Ovary (tissue), 9 donors: ENCODE measurements around the gene VAPA. TPM values are rescaled to one million over a fixed set of nuclear protein-coding genes. Genes with fewer than 3 reads are reported as not detected.

Source experiments
- DNase-seq, 5 donors: peaks; one replicate each; pipeline ENCODE4 v3.0.0-alpha.2; 2019 to 2020
- H3K27ac ChIP-seq, 2 donors: fragments of 200-600 bp; one replicate each; pipeline versions ENCODE4 v1.5.1 to v1.8.0; 2019 to 2022
- H3K27me3 ChIP-seq: fragments of 200-600 bp; one replicate; pipeline ENCODE4 v1.8.0; 2022
- H3K36me3 ChIP-seq: fragments of 200-600 bp; sonication (generic); one replicate; pipeline ENCODE4 v1.5.1; 2019
- H3K4me1 ChIP-seq: one replicate; pipeline ENCODE4 v1.8.1; 2013; ENCODE audit warnings: mild to moderate bottlenecking, moderate library complexity; ENCODE audit not compliant: insufficient read depth
- H3K4me3 ChIP-seq: fragments of 200-600 bp; sonication (generic); one replicate; pipeline ENCODE4 v1.5.1; 2017
- H3K9me3 ChIP-seq, 2 donors: fragments of 200-600 bp in 1 of 2; sonication (generic) in 1 of 2; one replicate each; pipeline versions ENCODE4 v1.5.1 to v1.8.1; 2013 to 2019; ENCODE audit warnings: mild to moderate bottlenecking in 1 of 2, moderate library complexity in 1 of 2
- CTCF ChIP-seq, 3 donors: fragments of 450-650 bp in 2 of 3; fragments of 200-600 bp in 1 of 3; IDR thresholded peaks; one replicate each; pipeline versions ENCODE4 v1.5.1 to v1.8.0; 2016 to 2022; ENCODE audit warnings: antibody characterized with exemption in 3 of 3, mild to moderate bottlenecking in 1 of 3
- EP300 ChIP-seq: sonication (generic); formaldehyde crosslinking; IDR thresholded peaks from one replicate; pipeline ENCODE4 v1.6.1; 2017; ENCODE audit warnings: antibody characterized with exemption
- POLR2A ChIP-seq: fragments of 450-650 bp; IDR thresholded peaks from one replicate; pipeline ENCODE4 v1.6.1; 2017; ENCODE audit warnings: antibody characterized with exemption, mild to moderate bottlenecking, moderate library complexity
- WGBS, 3 donors: extraction: QIAGEN DNeasy Blood & Tissue Kit in 1 of 3; methylation state at CpG; one replicate each; pipeline versions ENCODE4 v1.1.5 to v1.1.7; 2013 to 2017; 5-methylcytosine and 5-hydroxymethylcytosine counted together
- intact Hi-C, 4 donors: fragments of 100-400 bp; cut with DNase I; formaldehyde crosslinking; loops; one replicate each; pipeline versions ENCODE4 v1.11.0 to v1.15.1; 2022 to 2023
- polyA plus RNA-seq, 2 donors: library from polyadenylated mRNA; stranded (reverse); fragments of 200-250 nt in 1 of 2; fragments of 350-450 nt in 1 of 2; fragmentation: Illumina TruSeq in 1 of 2; extraction: RNeasy Lipid Tissue Mini Kit (QIAGEN cat#74804) in 1 of 2; gene quantifications; one replicate each; pipeline ENCODE4 v1.2.3, GENCODE V29; 2013 to 2014
- total RNA-seq, 7 donors: library from RNA; depleted of rRNA in 2 of 7; stranded (reverse); fragments of >200 nt in 2 of 7; fragmentation: NEBNext Ultra II Directional in 3 of 7; extraction: Animal tissue kit (Norgen Biotek cat#: 25700) in 3 of 7; gene quantifications; one replicate each; pipeline versions ENCODE4 v1.1.0 to v1.2.4, GENCODE V29; 2016 to 2023
- donor health status: DM: no; HTN: no; CAD: no; lungs with moderate emphysema.
- donor health status: DM: no; HTN: no; CAD: no.
- donor health status: Bipolar disorder and iron deficiency.
- donor health status: DM: yes; HTN: yes; CAD: no.
- donor health status: DM: no; HTN: no; CAD: no.
- donor health status: DM: yes; HTN: yes; CAD: no.

The VAPA gene
- total and polyA plus RNA-seq, 9 donors, result 164 to 369 (median 254) TPM

- Histone ChIP-seq H3K9me3 (no peaks in the 10 kb centered on the region), H3K4me3 (no peak overlapping the region), H3K27ac (no peak overlapping the region), H3K36me3 (no peaks in the 10 kb centered on the region), H3K4me1 (peaks cover 7% of the 10 kb centered on the region), H3K27me3 (no peaks in the 10 kb centered on the region)
- intact Hi-C loops, result no loop called here
- TF ChIP-seq EP300 (no peak), POLR2A (no peak), CTCF (IDR thresholded peaks at IDR 0.05) (no peak)
- DNase-seq, result peak in 4 of 5 donors; percentile 58 to 79 (median 62)
- WGBS, 3 donors, result 17 to 39% (median 26%) methylated on average over 10 of the region's 10 CpGs
These were observed 11.0 kb upstream of the VAPA start for GRCh38 chr18:9902832-9903231.

GRCh38 chr18:9905401-9905922 is 8.4 kb upstream of the VAPA start:
- no peak overlapping the region for H3K4me3 ChIP-seq
- H3K4me1 ChIP-seq, result peaks cover 7% of the 10 kb centered on the region
- no peaks in the 10 kb centered on the region for H3K27me3 ChIP-seq
- H3K36me3 ChIP-seq, result no peaks in the 10 kb centered on the region
- TF ChIP-seq CTCF (IDR thresholded peaks at IDR 0.05), result no peak
- no peak for TF ChIP-seq EP300
- no peak for TF ChIP-seq POLR2A
- H3K9me3 ChIP-seq, result no peaks in the 10 kb centered on the region
- DNase-seq, result no peak
- intact Hi-C loops, result no loop called here
- 60 to 76% (median 75%) methylated on average over 5 of the region's 5 CpGs for WGBS, 3 donors
- H3K27ac ChIP-seq, result no peak overlapping the region

- H3K36me3 ChIP-seq, result no peaks in the 10 kb centered on the region
- DNase-seq, result no peak
- no peaks in the 10 kb centered on the region for H3K9me3 ChIP-seq
- H3K27ac ChIP-seq, result no peak overlapping the region
- no peak overlapping the region for H3K4me3 ChIP-seq
- peaks cover 3% of the 10 kb centered on the region for H3K4me1 ChIP-seq
- no peaks in the 10 kb centered on the region for H3K27me3 ChIP-seq
- no peak for TF ChIP-seq CTCF (IDR thresholded peaks at IDR 0.05)
- no peak for TF ChIP-seq EP300
- intact Hi-C loops, result no loop called here
- 86 to 94% (median 89%) methylated on average over 3 of the region's 3 CpGs for WGBS, 3 donors
These were observed 7.3 kb upstream of the VAPA start for GRCh38 chr18:9906481-9906880.

- Histone ChIP-seq H3K27ac (no peak overlapping the region), H3K9me3 (no peaks in the 10 kb centered on the region), H3K4me1 (no peaks in the 10 kb centered on the region), H3K36me3 (no peaks in the 10 kb centered on the region), H3K27me3 (no peaks in the 10 kb centered on the region), H3K4me3 (no peak overlapping the region)
- intact Hi-C loops, result no loop called here
- 87 to 91% (median 89%) methylated on average over 4 of the region's 4 CpGs for WGBS, 3 donors
- DNase-seq, result no peak
- no peak for TF ChIP-seq POLR2A
- TF ChIP-seq CTCF (IDR thresholded peaks at IDR 0.05), result no peak
- TF ChIP-seq EP300, result no peak
These were observed 5.9 kb upstream of the VAPA start for GRCh38 chr18:9907867-9908266.
